HEK293 (cell line): ENCODE results near the gene ARHGAP1.

Experiments
- CTCF ChIA-PET: fragments of 350-600 bp; formaldehyde crosslinking; extraction: SDS; loops from one replicate; lab custom pipeline; 2021; ENCODE audit warnings: antibody characterized with exemption; lab: Yijun Ruan, JAX
- POLR2A ChIA-PET: fragments of 300-600 bp; formaldehyde crosslinking; extraction: SDS; loops from one replicate; lab custom pipeline; 2020; ENCODE audit warnings: antibody characterized with exemption, inconsistent platforms; lab: Yijun Ruan, JAX
- H3K27ac ChIP-seq: fragments of 200-500 bp; sonication (Bioruptor generic); 2 replicates; pipeline ENCODE4 v1.5.1; 2014; ENCODE audit warnings: low read depth, low read length, control low read depth, inconsistent platforms; ENCODE audit errors: extremely low read depth
- H3K36me3 ChIP-seq, 2 experiments: fragments of 200-500 bp in 1 of 2; sonication (Bioruptor generic) in 1 of 2; 1 replicate in 1 of 2; 2 replicates in 1 of 2; pipeline ENCODE4 v1.5.1; 2014 to 2017; ENCODE audit warnings: inconsistent platforms in 2 of 2, low read length in 2 of 2; ENCODE audit not compliant: control insufficient read depth in 2 of 2, insufficient read depth in 1 of 2
- H3K4me1 ChIP-seq: fragments of 200-500 bp; sonication (Bioruptor generic); 2 replicates; pipeline ENCODE4 v1.5.1; 2014; ENCODE audit warnings: mild to moderate bottlenecking, low read length, inconsistent platforms; ENCODE audit not compliant: control insufficient read depth, insufficient read depth
- H3K4me3 ChIP-seq: 2 replicates; pipeline ENCODE4 v1.5.1; 2011; ENCODE audit warnings: low read depth, mild to moderate bottlenecking, control low read depth, low read length, moderate library complexity
- H3K9me3 ChIP-seq: fragments of 200-500 bp; sonication (Bioruptor generic); 2 replicates; pipeline ENCODE4 v1.5.1; 2014; ENCODE audit warnings: low read depth, low read length, inconsistent platforms; ENCODE audit not compliant: control insufficient read depth, insufficient read depth
- EGR2 ChIP-seq: fragments of 450-650 bp; formaldehyde crosslinking; IDR thresholded peaks from 2 replicates; pipeline ENCODE4 v1.5.1; 2016; ENCODE audit warnings: low read depth, missing biosample characterization, missing genetic modification characterization
- GLIS1 ChIP-seq: fragments of 450-650 bp; formaldehyde crosslinking; IDR thresholded peaks from 2 replicates; pipeline ENCODE4 v1.5.1; 2016; ENCODE audit warnings: missing biosample characterization, missing genetic modification characterization
- INSM2 ChIP-seq: fragments of 450-650 bp; formaldehyde crosslinking; IDR thresholded peaks from 2 replicates; pipeline ENCODE4 v1.5.1; 2016; ENCODE audit warnings: missing biosample characterization, missing genetic modification characterization
- KLF1 ChIP-seq: fragments of 450-650 bp; formaldehyde crosslinking; IDR thresholded peaks from 2 replicates; pipeline ENCODE4 v1.5.1; 2016; ENCODE audit warnings: missing biosample characterization, missing genetic modification characterization
- KLF10 ChIP-seq: fragments of 450-650 bp; IDR thresholded peaks from 2 replicates; pipeline ENCODE4 v1.5.1; 2018; ENCODE audit warnings: missing biosample characterization, mild to moderate bottlenecking, missing genetic modification characterization
- REPIN1 ChIP-seq: fragments of 450-650 bp; formaldehyde crosslinking; IDR thresholded peaks from 2 replicates; pipeline ENCODE4 v1.5.1; 2017; ENCODE audit warnings: missing biosample characterization, missing genetic modification characterization, low read depth
- SP2 ChIP-seq: fragments of 450-650 bp; formaldehyde crosslinking; IDR thresholded peaks from 2 replicates; pipeline ENCODE4 v1.5.1; 2016; ENCODE audit warnings: missing biosample characterization, missing genetic modification characterization
- SP7 ChIP-seq: fragments of 450-650 bp; formaldehyde crosslinking; IDR thresholded peaks from 2 replicates; pipeline ENCODE4 v1.5.1; 2016; ENCODE audit warnings: missing biosample characterization, missing genetic modification characterization
- ZBTB48 ChIP-seq: fragments of 450-650 bp; formaldehyde crosslinking; IDR thresholded peaks from 2 replicates; pipeline ENCODE4 v1.5.1; 2016; ENCODE audit warnings: missing biosample characterization, missing genetic modification characterization
- ZBTB8A ChIP-seq: fragments of 450-650 bp; formaldehyde crosslinking; IDR thresholded peaks from 2 replicates; pipeline ENCODE4 v1.5.1; 2016; ENCODE audit warnings: missing biosample characterization, missing genetic modification characterization
- ZFP37 ChIP-seq: fragments of 450-650 bp; formaldehyde crosslinking; IDR thresholded peaks from 2 replicates; pipeline ENCODE4 v1.5.1; 2016; ENCODE audit warnings: missing biosample characterization, missing genetic modification characterization
- ZNF174 ChIP-seq: fragments of 450-650 bp; formaldehyde crosslinking; IDR thresholded peaks from 2 replicates; pipeline ENCODE4 v1.5.0; 2017; ENCODE audit warnings: missing biosample characterization, mild to moderate bottlenecking, missing genetic modification characterization
- ZNF211 ChIP-seq: fragments of 450-650 bp; formaldehyde crosslinking; IDR thresholded peaks from 2 replicates; pipeline ENCODE4 v1.5.1; 2016; ENCODE audit warnings: low read depth, missing biosample characterization, missing genetic modification characterization
- ZNF24 ChIP-seq: fragments of 450-650 bp; formaldehyde crosslinking; IDR thresholded peaks from 2 replicates; pipeline ENCODE4 v1.5.1; 2016; ENCODE audit warnings: missing biosample characterization, missing genetic modification characterization
- ZNF311 ChIP-seq: fragments of 450-650 bp; formaldehyde crosslinking; IDR thresholded peaks from 2 replicates; pipeline ENCODE4 v1.5.1; 2017; ENCODE audit warnings: missing biosample characterization, missing genetic modification characterization, borderline replicate concordance
- ZNF335 ChIP-seq: fragments of 450-650 bp; formaldehyde crosslinking; conservative IDR thresholded peaks from 2 replicates; pipeline ENCODE4 v1.5.1; 2016; ENCODE audit warnings: missing biosample characterization, missing genetic modification characterization
- ZNF341 ChIP-seq: fragments of 450-650 bp; formaldehyde crosslinking; IDR thresholded peaks from 2 replicates; pipeline ENCODE4; 2016; ENCODE audit warnings: low read depth, missing biosample characterization, missing genetic modification characterization
- ZNF362 ChIP-seq: fragments of 450-650 bp; formaldehyde crosslinking; IDR thresholded peaks from 2 replicates; pipeline ENCODE4 v1.5.1; 2016; ENCODE audit warnings: missing biosample characterization, missing genetic modification characterization
- ZNF37A ChIP-seq: fragments of 450-650 bp; IDR thresholded peaks from 2 replicates; pipeline ENCODE4 v1.5.1; 2018; ENCODE audit warnings: missing biosample characterization, missing genetic modification characterization
- ZNF391 ChIP-seq: fragments of 450-650 bp; formaldehyde crosslinking; IDR thresholded peaks from 2 replicates; pipeline ENCODE4 v1.5.1; 2016; ENCODE audit warnings: low read depth, missing biosample characterization, missing genetic modification characterization, borderline replicate concordance
- ZNF510 ChIP-seq: fragments of 450-650 bp; formaldehyde crosslinking; IDR thresholded peaks from 2 replicates; pipeline ENCODE4 v1.5.1; 2018; ENCODE audit warnings: mild to moderate bottlenecking, missing genetic modification characterization, missing biosample characterization; ENCODE audit not compliant: insufficient replicate concordance
- ZNF529 ChIP-seq: fragments of 450-650 bp; formaldehyde crosslinking; IDR thresholded peaks from 2 replicates; pipeline ENCODE4 v1.5.1; 2017; ENCODE audit warnings: missing genetic modification characterization, missing biosample characterization; ENCODE audit not compliant: insufficient replicate concordance
- ZNF623 ChIP-seq: fragments of 450-650 bp; formaldehyde crosslinking; IDR thresholded peaks from 2 replicates; pipeline ENCODE4 v1.5.1; 2016; ENCODE audit warnings: missing biosample characterization, missing genetic modification characterization
- ZNF624 ChIP-seq: fragments of 450-650 bp; formaldehyde crosslinking; IDR thresholded peaks from 2 replicates; pipeline ENCODE4 v1.5.1; 2017; ENCODE audit warnings: missing biosample characterization, missing genetic modification characterization
- ZNF654 ChIP-seq: fragments of 450-650 bp; formaldehyde crosslinking; IDR thresholded peaks from 2 replicates; pipeline ENCODE4 v1.5.1; 2016; ENCODE audit warnings: low read depth, missing biosample characterization, missing genetic modification characterization
- ZNF660 ChIP-seq: fragments of 450-650 bp; IDR thresholded peaks from 2 replicates; pipeline ENCODE4 v1.5.1; 2018; ENCODE audit warnings: missing biosample characterization, mild to moderate bottlenecking, missing genetic modification characterization
- ZNF664 ChIP-seq: fragments of 450-650 bp; formaldehyde crosslinking; IDR thresholded peaks from 2 replicates; pipeline ENCODE4 v1.5.1; 2016; ENCODE audit warnings: missing biosample characterization, missing genetic modification characterization
- ZNF701 ChIP-seq: fragments of 450-650 bp; formaldehyde crosslinking; IDR thresholded peaks from 2 replicates; pipeline ENCODE4 v1.5.1; 2016; ENCODE audit warnings: missing biosample characterization, missing genetic modification characterization
- ZNF707 ChIP-seq: fragments of 450-650 bp; formaldehyde crosslinking; IDR thresholded peaks from 2 replicates; pipeline ENCODE4 v1.5.1; 2016; ENCODE audit warnings: missing biosample characterization, missing genetic modification characterization
- ZSCAN30 ChIP-seq: fragments of 450-650 bp; IDR thresholded peaks from 2 replicates; pipeline ENCODE4 v1.5.1; 2018; ENCODE audit warnings: missing biosample characterization, mild to moderate bottlenecking, missing genetic modification characterization, moderate library complexity
- ZSCAN5A ChIP-seq: fragments of 450-650 bp; formaldehyde crosslinking; IDR thresholded peaks from 2 replicates; pipeline ENCODE4 v1.5.1; 2016; ENCODE audit warnings: missing biosample characterization, missing genetic modification characterization
- TF ChIP-seq, protein P1 (sequence below): fragments of 450-650 bp; formaldehyde crosslinking; IDR thresholded peaks from 2 replicates; pipeline ENCODE4 v1.5.1; 2017; ENCODE audit warnings: missing biosample characterization, missing genetic modification characterization

ARHGAP1 gene

GRCh38 chr11:46700241-46701077 lies at the start of gene ARHGAP1, which contains the start of gene ZNF408:
ARHGAP1 (minus strand) TSS chr11:46700619; CDS start chr11:46696107, 4,512 bp downstream.
ZNF408 (plus strand) TSS chr11:46701031; CDS start chr11:46701048, 17 bp downstream.
- Histone ChIP-seq H3K36me3 (peaks cover 4 to 49% of the 10 kb centered on the region in 2 experiments; a peak in 2 of 3 replicates), H3K4me1 (no peaks in the 10 kb centered on the region), H3K4me3 (peak within 1 kb of the TSS; percentile 76), H3K9me3 (no peaks in the 10 kb centered on the region), H3K27ac (peak within 1 kb of the TSS; percentile 87)
- POLR2A ChIA-PET = interaction anchor here (0.5 to 2.0 kb wide), 17 partner anchors 9 to 642 kb away, joined by 3 to 9 read pairs (median 3); partner anchors contain the start of genes AMBRA1 and ATG13
- CTCF ChIA-PET = interaction anchor here (0.6 to 0.9 kb wide), 2 partner anchors 324 to 333 kb away, joined by 3 read pairs; no protein-coding TSS in a partner anchor
- TF ChIP-seq ZSCAN5A (peak; percentile 76; the same call in 1 of the 2 replicates), ZNF660 (tag by site-specific recombination) (peak; percentile 94), ZNF311 (tag by site-specific recombination) (no peak), INSM2 (tag by site-specific recombination) (peak; percentile 92), ZNF707 (tag by site-specific recombination) (no peak), ZNF174 (no peak), ZNF529 (tag by site-specific recombination) (no peak), SP7 (peak; percentile 93), ZNF701 (tag by site-specific recombination) (no peak), ZNF362 (peak; percentile 94), ZBTB8A (tag by site-specific recombination) (peak; percentile 92), SP2 (tag by site-specific recombination) (peak; percentile 94), ZNF37A (no peak), EGR2 (tag by site-specific recombination) (0 out of 2 replicates have a peak, but pooled peaks have one; percentile 10), REPIN1 (no peak), ZSCAN30 (tag by site-specific recombination) (peak; percentile 71; the same call in 1 of the 2 replicates), ZNF335 (peak; percentile 78), ZNF623 (tag by site-specific recombination) (peak; percentile 30; the same call in 1 of the 2 replicates), ZNF664 (peak; percentile 37; the same call in 1 of the 2 replicates), ZNF211 (tag by site-specific recombination) (no peak), ZNF341 (tag by site-specific recombination) (no peak; the same call in 1 of the 2 replicates), GLIS1 (tag by site-specific recombination) (peak; percentile 33; the same call in 1 of the 2 replicates), ZBTB48 (tag by site-specific recombination) (peak; percentile 71; the same call in 1 of the 2 replicates), ZNF510 (tag by site-specific recombination) (no peak), ZNF654 (tag by site-specific recombination) (peak; percentile 2; the same call in 1 of the 2 replicates), KLF1 (tag by site-specific recombination) (peak; percentile 78), ZNF391 (tag by site-specific recombination) (peak; percentile 82; the same call in 1 of the 2 replicates), ZNF624 (tag by site-specific recombination) (no peak), ZNF24 (tag by site-specific recombination) (peak; percentile 95), ZFP37 (0 out of 2 replicates have a peak, but pooled peaks have one; percentile 46), KLF10 (tag by site-specific recombination) (peak; percentile 98)
- TF ChIP-seq, protein P1, sequence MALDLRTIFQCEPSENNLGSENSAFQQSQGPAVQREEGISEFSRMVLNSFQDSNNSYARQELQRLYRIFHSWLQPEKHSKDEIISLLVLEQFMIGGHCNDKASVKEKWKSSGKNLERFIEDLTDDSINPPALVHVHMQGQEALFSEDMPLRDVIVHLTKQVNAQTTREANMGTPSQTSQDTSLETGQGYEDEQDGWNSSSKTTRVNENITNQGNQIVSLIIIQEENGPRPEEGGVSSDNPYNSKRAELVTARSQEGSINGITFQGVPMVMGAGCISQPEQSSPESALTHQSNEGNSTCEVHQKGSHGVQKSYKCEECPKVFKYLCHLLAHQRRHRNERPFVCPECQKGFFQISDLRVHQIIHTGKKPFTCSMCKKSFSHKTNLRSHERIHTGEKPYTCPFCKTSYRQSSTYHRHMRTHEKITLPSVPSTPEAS (tag by site-specific recombination) = peak; percentile 69
